Endothelial cell of umbilical vein (primary cell): Measurements from ENCODE around the gene NHSL2. TPM values are rescaled to one million over a fixed set of nuclear protein-coding genes. Genes with fewer than 3 reads are reported as not detected.

Experiments used
- BruUV-seq: library from RNA; stranded (reverse); fragments of 400-500 nt; replicated peaks from 2 replicates; lab custom pipeline; 2021; lab: Mats Ljungman, UMichigan
- CTCF ChIA-PET: fragments of 300-600, 350-600 bp; sonication (Branson Sonifier 250); formaldehyde crosslinking; loops from one replicate; lab custom pipeline; 2021; ENCODE audit warnings: antibody characterized with exemption, inconsistent platforms; lab: Charles Lee
- POLR2A ChIA-PET: fragments of 300-600, 350-600 bp; sonication (Branson Sonifier 250); formaldehyde crosslinking; loops from one replicate; lab custom pipeline; 2021; ENCODE audit warnings: antibody characterized with exemption, inconsistent platforms; lab: Charles Lee
- DNase-seq: peaks from one replicate; pipeline ENCODE4 v3.0.0-alpha.2; 2011; ENCODE audit warnings: low read depth, low spot score
- FAIRE-seq: peaks from 2 replicates; lab custom pipeline; 2011; peaks lifted over from hg19 to GRCh38; lab: Jason Lieb, UNC
- H2AFZ ChIP-seq: 2 replicates; pipeline ENCODE4 v1.6.0; 2012; ENCODE audit warnings: low read depth, low read length, control low read depth, inconsistent platforms
- H3K27ac ChIP-seq: 2 replicates; pipeline ENCODE4 v1.5.1; 2011; ENCODE audit warnings: low read depth, mild to moderate bottlenecking, control low read depth, low read length, moderate library complexity; ENCODE audit not compliant: insufficient read depth
- H3K27me3 ChIP-seq, 2 experiments: 2 replicates each; pipeline versions ENCODE4 v1.6.0 to v1.6.1; 2011; ENCODE audit warnings: low read length in 2 of 2, mixed read lengths in 1 of 2; ENCODE audit not compliant: control insufficient read depth in 2 of 2, insufficient read depth in 2 of 2
- H3K36me3 ChIP-seq, 2 experiments: 2 replicates in 1 of 2; 3 replicates in 1 of 2; pipeline ENCODE4 v1.5.1; 2011; ENCODE audit warnings: low read length in 2 of 2, mild to moderate bottlenecking in 1 of 2, moderate library complexity in 1 of 2; ENCODE audit not compliant: control insufficient read depth in 2 of 2, insufficient read depth in 2 of 2; ENCODE audit errors: extremely low read depth in 1 of 2
- H3K4me1 ChIP-seq: 3 replicates; pipeline ENCODE4 v1.5.1; 2011; ENCODE audit warnings: mild to moderate bottlenecking, low read length; ENCODE audit not compliant: control insufficient read depth, insufficient read depth; ENCODE audit errors: extremely low read depth
- H3K4me2 ChIP-seq: 2 replicates; pipeline ENCODE4 v1.6.1; 2011; ENCODE audit warnings: low read length, control low read depth, mixed read lengths; ENCODE audit not compliant: insufficient read depth
- H3K4me3 ChIP-seq, 3 experiments: fragments of 200-600 bp in 1 of 3; sonication (generic), shearing (Covaris generic) in 1 of 3; replicated peaks in 1 of 3; 2 replicates each; pipeline ENCODE4 v1.5.1; 2011 to 2016; ENCODE audit warnings: control low read depth in 3 of 3, low read length in 3 of 3, mild to moderate bottlenecking in 2 of 3, inconsistent platforms in 1 of 3, low read depth in 1 of 3, moderate library complexity in 1 of 3; ENCODE audit not compliant: insufficient read depth in 1 of 3
- H3K79me2 ChIP-seq: 2 replicates; pipeline ENCODE4 v1.6.0; 2012; ENCODE audit warnings: low read length, inconsistent platforms; ENCODE audit not compliant: control insufficient read depth, insufficient read depth
- H3K9ac ChIP-seq: replicated peaks from 2 replicates; pipeline ENCODE3; 2011; ENCODE audit warnings: low read length, control low read depth; ENCODE audit not compliant: insufficient read depth; ENCODE audit errors: extremely low read depth
- H3K9me1 ChIP-seq: replicated peaks from 3 replicates; pipeline ENCODE4 v1.6.0; 2011; ENCODE audit warnings: mild to moderate bottlenecking, low read length; ENCODE audit not compliant: control insufficient read depth, insufficient read depth; ENCODE audit errors: extremely low read depth
- H3K9me3 ChIP-seq: replicated peaks from 2 replicates; pipeline ENCODE4 v1.5.1; 2012; ENCODE audit warnings: low read length, inconsistent platforms; ENCODE audit not compliant: control insufficient read depth, insufficient read depth
- H4K20me1 ChIP-seq: replicated peaks from 2 replicates; pipeline ENCODE3; 2011; ENCODE audit warnings: mild to moderate bottlenecking, low read length; ENCODE audit not compliant: control insufficient read depth, insufficient read depth; ENCODE audit errors: extremely low read depth
- EZH2 ChIP-seq: IDR thresholded peaks from 2 replicates; pipeline ENCODE4 v1.6.1; 2012; ENCODE audit warnings: borderline replicate concordance, low read depth, mild to moderate bottlenecking, moderate library complexity, low read length, inconsistent platforms; ENCODE audit not compliant: severe bottlenecking
- FOS ChIP-seq: IDR thresholded peaks from 2 replicates; pipeline ENCODE4 v1.6.1; 2011; ENCODE audit warnings: mild to moderate bottlenecking, low read length, moderate library complexity, borderline replicate concordance; ENCODE audit not compliant: insufficient read depth
- GATA2 ChIP-seq: IDR thresholded peaks from 2 replicates; pipeline ENCODE4 v1.7.0; 2011; ENCODE audit warnings: low read depth, mild to moderate bottlenecking, moderate library complexity, mixed read lengths, low read length; ENCODE audit not compliant: insufficient read length, insufficient read depth
- JUN ChIP-seq: IDR thresholded peaks from 2 replicates; pipeline ENCODE4 v1.6.1; 2011; ENCODE audit warnings: borderline replicate concordance, low read depth; ENCODE audit not compliant: insufficient read length, insufficient read depth
- MYC ChIP-seq: IDR thresholded peaks from one replicate; pipeline ENCODE4 v1.6.1; 2011; ENCODE audit warnings: mild to moderate bottlenecking, low read depth, low read length
- POLR2A ChIP-seq: IDR thresholded peaks from 2 replicates; pipeline ENCODE4 v1.6.1; 2012; ENCODE audit warnings: low read depth, mild to moderate bottlenecking, control low read depth, low read length
- POLR2AphosphoS5 ChIP-seq: IDR thresholded peaks from 2 replicates; pipeline ENCODE4 v1.6.1; 2012; ENCODE audit warnings: low read depth, mild to moderate bottlenecking, control low read depth, low read length, moderate library complexity; ENCODE audit not compliant: insufficient read depth
- dilution Hi-C: fragments of 300-500 bp; cut with MboI; formaldehyde crosslinking; loops from one replicate; pipeline ENCODE4 v1.15.0; 2019; ENCODE audit warnings: low sequenced_read_pairs; ENCODE audit not compliant: extremely low pct_ligation_motif_present
- intact Hi-C: fragments of 100-400 bp; cut with micrococcal nuclease; formaldehyde crosslinking; loops from one replicate; pipeline ENCODE4 v1.10.0; 2022
- polyA plus RNA-seq, 4 experiments: library from polyadenylated mRNA; depleted of rRNA in 3 of 4; stranded (reverse) in 3 of 4; unstranded in 1 of 4; fragments of >200 nt; gene quantifications; 2 replicates each; pipeline versions ENCODE4 v1.2.1 to v1.2.3, GENCODE V29; 2011 to 2012; ENCODE audit warnings: missing spikeins in 1 of 4
- total RNA-seq: library from RNA; stranded (reverse); gene quantifications from 2 replicates; pipeline ENCODE4 v1.2.3, GENCODE V29; 2021
- TF ChIP-seq, protein P1 (sequence below): IDR thresholded peaks from 2 replicates; pipeline ENCODE4 v1.6.1; 2011; ENCODE audit not compliant: insufficient read depth, insufficient read length
- TF ChIP-seq, protein P2 (sequence below), 2 donors: IDR thresholded peaks; 1 replicate in 1 of 2; 2 replicates in 1 of 2; pipeline ENCODE4 v1.5.1; 2011; ENCODE audit warnings: low read length in 2 of 2, mild to moderate bottlenecking in 2 of 2, moderate library complexity in 2 of 2, control low read depth in 1 of 2, inconsistent platforms in 1 of 2, low read depth in 1 of 2; ENCODE audit not compliant: insufficient read depth in 1 of 2; ENCODE audit errors: extremely low read depth in 1 of 2

Gene NHSL2
- total and polyA plus RNA-seq, 2 donors (not counting 3 experiments of a cell fraction or from before 2014, with no cell fraction given): 23.5 to 49.9 TPM

DNA sequence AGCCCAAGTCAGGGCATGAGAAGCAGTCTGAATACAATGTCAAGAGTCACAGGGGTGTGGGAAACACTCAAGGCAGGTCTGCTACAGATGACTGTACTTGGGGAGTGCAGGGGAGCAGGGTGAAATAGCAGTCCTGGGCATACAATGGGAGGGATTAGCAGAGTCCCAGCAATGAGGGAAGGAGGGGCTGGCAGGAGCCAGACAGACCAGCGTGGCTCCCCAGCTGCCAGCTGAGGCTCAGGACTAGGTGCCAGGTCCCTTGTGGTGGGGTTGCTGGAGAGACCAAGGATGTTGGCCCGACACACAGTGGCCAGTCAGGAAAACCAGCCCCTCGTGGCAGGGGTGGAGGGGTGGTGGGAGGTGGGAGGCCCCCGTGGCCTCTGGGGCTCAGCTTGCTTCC, 134.5 kb downstream of the NHSL2 start:
- intact Hi-C loops (no loop called here), dilution Hi-C loops (no loop called here)
- Histone ChIP-seq H3K27me3 (no peaks in the 10 kb centered on the region), H2AFZ (no peak overlapping the region), H3K4me2 (no peak overlapping the region), H3K9ac (no peak overlapping the region), H3K36me3 (no peaks in the 10 kb centered on the region), H3K79me2 (no peaks in the 10 kb centered on the region), H3K9me1 (no peaks in the 10 kb centered on the region), H3K27ac (no peak overlapping the region), H3K4me3 (no peak overlapping the region), H3K9me3 (no peaks in the 10 kb centered on the region), H4K20me1 (no peaks in the 10 kb centered on the region), H3K4me1 (peaks cover 20% of the 10 kb centered on the region)
- CTCF ChIA-PET: interaction anchor here (1.0 to 1.1 kb wide), 3 partner anchors 15 to 26 kb away, joined by 3 to 4 read pairs (median 3); no protein-coding TSS in a partner anchor
- TF ChIP-seq POLR2AphosphoS5: no peak
- no peak for TF ChIP-seq JUN
- FAIRE-seq: peak; percentile 82
- BruUV-seq: no TSS peak
- DNase-seq: peak; percentile 18
- POLR2A ChIA-PET: interaction anchor here (1.4 kb wide), 1 partner anchor 15 kb away, joined by 6 read pairs; no protein-coding TSS in a partner anchor

DNA sequence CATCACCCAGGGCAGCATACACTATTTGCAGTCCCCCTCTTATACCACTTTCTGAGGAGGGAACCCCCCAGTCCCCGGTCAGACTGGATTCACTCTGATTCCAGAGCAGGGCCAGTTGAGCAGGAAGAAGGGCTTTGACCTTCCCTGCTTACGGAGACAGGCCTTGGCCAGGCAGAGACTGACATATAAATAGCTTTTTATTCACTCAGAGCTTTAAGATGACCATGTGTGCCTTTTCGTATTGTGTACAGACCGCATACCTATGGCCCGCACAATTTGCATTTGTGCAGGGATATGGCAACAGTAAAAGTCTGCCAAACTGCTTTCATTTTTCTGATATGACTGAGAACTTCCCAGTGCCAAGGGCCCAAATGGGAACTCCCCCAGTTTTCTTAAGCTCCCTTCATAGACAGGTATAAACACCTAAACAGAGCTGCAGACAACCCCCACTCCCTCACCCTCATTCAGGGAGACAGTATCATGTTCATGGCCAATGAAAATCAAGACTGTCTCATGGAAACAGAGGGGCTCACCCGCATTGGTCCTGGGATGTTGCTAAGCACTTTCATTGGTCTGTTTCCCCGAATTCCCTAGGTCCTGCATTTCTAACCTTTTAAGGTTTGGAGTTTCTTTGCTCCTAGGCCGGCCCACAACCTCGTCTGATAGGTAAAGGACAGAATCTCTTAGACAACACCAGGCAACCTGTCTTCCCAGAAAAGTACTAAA, 135.1 kb downstream of the NHSL2 start:
- Histone ChIP-seq H3K36me3 (no peaks in the 10 kb centered on the region), H2AFZ (no peak overlapping the region), H3K4me2 (peak overlapping the region; percentile 48), H3K9me3 (no peaks in the 10 kb centered on the region), H3K79me2 (no peaks in the 10 kb centered on the region), H3K9me1 (no peaks in the 10 kb centered on the region), H4K20me1 (no peaks in the 10 kb centered on the region), H3K27ac (peak overlapping the region; percentile 42), H3K4me3 (no peak overlapping the region), H3K4me1 (peaks cover 24% of the 10 kb centered on the region), H3K27me3 (no peaks in the 10 kb centered on the region), H3K9ac (no peak overlapping the region)
- ChIA-PET CTCF (interaction anchor here (1.0 to 1.1 kb wide), 3 partner anchors 14 to 26 kb away, joined by 3 to 4 read pairs (median 3); no protein-coding TSS in a partner anchor), POLR2A (interaction anchor here (1.4 kb wide), 1 partner anchor 16 kb away, joined by 6 read pairs; no protein-coding TSS in a partner anchor)
- TF ChIP-seq POLR2A (no peak), JUN (no peak), EZH2 (no peak), GATA2 (no peak), POLR2AphosphoS5 (no peak), MYC (no peak), FOS (no peak)
- TF ChIP-seq, protein P1, sequence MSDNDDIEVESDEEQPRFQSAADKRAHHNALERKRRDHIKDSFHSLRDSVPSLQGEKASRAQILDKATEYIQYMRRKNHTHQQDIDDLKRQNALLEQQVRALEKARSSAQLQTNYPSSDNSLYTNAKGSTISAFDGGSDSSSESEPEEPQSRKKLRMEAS: no peak
- TF ChIP-seq, protein P2, sequence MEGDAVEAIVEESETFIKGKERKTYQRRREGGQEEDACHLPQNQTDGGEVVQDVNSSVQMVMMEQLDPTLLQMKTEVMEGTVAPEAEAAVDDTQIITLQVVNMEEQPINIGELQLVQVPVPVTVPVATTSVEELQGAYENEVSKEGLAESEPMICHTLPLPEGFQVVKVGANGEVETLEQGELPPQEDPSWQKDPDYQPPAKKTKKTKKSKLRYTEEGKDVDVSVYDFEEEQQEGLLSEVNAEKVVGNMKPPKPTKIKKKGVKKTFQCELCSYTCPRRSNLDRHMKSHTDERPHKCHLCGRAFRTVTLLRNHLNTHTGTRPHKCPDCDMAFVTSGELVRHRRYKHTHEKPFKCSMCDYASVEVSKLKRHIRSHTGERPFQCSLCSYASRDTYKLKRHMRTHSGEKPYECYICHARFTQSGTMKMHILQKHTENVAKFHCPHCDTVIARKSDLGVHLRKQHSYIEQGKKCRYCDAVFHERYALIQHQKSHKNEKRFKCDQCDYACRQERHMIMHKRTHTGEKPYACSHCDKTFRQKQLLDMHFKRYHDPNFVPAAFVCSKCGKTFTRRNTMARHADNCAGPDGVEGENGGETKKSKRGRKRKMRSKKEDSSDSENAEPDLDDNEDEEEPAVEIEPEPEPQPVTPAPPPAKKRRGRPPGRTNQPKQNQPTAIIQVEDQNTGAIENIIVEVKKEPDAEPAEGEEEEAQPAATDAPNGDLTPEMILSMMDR (IDR thresholded peaks at IDR 0.05; ENCODE audit: extremely low read depth in 1 of 2, insufficient read depth in 1 of 2, low read depth in 1 of 2, low read length in 2 of 2): no peak
- BruUV-seq: no TSS peak
- intact Hi-C loops (loop anchor here (1.0 kb wide), 1 partner anchor 15 kb away; no protein-coding TSS in a partner anchor), dilution Hi-C loops (no loop called here)
- DNase-seq (peak; percentile 41), FAIRE-seq (peak; percentile 72)
